HK-2 (cell line): ENCODE results near the gene TUBGCP2.

Experiments
- DNase-seq: peaks from one replicate; pipeline ENCODE4 v3.0.0-alpha.2; 2018; ENCODE audit not compliant: unreplicated experiment

TUBGCP2 gene, protein sequence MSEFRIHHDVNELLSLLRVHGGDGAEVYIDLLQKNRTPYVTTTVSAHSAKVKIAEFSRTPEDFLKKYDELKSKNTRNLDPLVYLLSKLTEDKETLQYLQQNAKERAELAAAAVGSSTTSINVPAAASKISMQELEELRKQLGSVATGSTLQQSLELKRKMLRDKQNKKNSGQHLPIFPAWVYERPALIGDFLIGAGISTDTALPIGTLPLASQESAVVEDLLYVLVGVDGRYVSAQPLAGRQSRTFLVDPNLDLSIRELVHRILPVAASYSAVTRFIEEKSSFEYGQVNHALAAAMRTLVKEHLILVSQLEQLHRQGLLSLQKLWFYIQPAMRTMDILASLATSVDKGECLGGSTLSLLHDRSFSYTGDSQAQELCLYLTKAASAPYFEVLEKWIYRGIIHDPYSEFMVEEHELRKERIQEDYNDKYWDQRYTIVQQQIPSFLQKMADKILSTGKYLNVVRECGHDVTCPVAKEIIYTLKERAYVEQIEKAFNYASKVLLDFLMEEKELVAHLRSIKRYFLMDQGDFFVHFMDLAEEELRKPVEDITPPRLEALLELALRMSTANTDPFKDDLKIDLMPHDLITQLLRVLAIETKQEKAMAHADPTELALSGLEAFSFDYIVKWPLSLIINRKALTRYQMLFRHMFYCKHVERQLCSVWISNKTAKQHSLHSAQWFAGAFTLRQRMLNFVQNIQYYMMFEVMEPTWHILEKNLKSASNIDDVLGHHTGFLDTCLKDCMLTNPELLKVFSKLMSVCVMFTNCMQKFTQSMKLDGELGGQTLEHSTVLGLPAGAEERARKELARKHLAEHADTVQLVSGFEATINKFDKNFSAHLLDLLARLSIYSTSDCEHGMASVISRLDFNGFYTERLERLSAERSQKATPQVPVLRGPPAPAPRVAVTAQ

DNA sequence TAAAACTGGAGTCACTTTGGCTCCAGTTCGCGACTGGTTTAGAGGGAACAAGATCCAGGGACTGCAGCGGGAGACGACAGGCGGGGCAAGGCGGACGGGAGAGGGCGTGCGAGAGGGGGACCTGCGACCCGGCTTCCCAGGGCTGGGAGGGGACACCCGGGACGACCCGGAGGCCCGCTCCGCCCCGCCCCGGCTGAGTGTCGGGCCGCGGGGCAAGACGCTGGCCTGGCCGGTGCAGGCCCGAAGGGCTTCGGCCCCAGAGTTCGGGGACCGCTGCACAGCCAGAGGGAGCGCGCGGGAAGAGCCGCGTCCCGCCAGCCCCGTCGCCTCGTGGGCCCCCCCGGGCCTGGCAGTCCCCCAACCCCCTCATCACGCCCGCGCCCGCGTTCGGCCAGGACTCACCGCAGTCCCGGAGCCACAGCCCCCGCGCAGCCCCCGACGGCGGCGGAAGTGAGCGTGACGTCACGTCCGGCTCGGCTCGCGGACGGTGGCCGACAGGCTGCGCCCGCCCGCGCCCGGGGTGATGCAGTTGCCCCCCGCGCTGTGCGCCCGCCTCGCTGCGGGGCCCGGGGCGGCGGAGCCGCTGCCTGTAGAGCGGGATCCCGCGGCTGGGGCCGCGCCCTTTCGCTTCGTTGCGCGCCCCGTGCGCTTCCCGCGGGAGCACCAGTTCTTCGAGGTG, at the start of gene TUBGCP2, which contains the start of gene ZNF511:
Gene TUBGCP2 (minus strand): TSS at position 452 of the 679 bp plus-strand sequence. CDS start 5,931 bp downstream, outside the sequence.
Gene ZNF511 (plus strand): TSS at position 494 of the 679 bp plus-strand sequence. CDS start 30 bp downstream, at position 524.
- peak; percentile 90 for DNase-seq

DNA sequence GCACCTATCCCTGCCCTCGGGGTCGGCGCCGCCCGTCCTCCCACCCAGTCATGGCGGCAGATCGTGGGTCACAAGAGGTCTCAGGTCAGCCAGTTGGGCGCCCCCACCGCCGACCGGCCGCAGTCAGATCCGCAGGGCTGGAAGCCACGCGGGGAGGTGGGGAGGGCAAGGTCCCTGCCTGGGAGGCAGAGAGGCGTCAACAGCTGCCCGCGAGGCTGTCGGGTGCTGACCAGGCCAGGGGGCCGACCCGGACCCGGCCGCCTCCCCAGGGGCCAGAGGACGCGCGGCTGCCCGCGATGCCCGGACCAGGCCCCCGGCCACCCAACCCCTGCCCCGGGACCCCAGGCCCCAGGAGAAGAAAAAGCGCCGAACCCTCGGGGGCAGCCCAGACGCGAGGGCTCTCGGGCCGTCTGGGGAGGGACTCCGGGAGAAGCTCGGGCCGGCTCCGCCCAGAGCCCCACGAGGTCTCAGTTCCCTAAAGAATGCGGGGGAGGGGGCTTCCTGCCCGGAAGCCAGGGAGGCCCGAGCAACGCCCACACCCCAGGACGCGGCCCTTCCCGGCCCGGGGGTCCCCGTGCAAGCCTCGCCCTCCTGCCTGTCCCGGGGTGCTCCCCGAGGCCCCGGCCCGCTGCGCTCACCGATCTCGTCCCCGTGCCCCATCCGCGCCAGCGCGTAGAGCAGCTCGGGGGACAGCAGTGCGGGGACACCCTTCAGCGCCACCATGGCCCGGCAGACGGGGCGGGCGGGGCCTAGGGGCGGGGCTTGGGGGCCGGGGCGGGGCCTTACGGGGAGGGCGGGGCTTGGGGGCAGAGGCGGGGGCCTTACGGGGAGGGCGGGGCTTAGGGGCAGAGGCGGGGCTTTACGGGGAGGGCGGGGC, 48.9 kb upstream of the TUBGCP2 start, which contains the start of gene FUOM:
Gene FUOM (minus strand): TSS at position 735 of the 877 bp plus-strand sequence. CDS start 12 bp downstream, at position 723.
- peak; percentile 84 for DNase-seq

GRCh38 chr10:133356549-133357284, 48.0 kb upstream of the TUBGCP2 start:
- no peak for DNase-seq

- DNase-seq = no peak
Measured at GRCh38 chr10:133355991-133356390, 47.3 kb upstream of the TUBGCP2 start.

- no peak for DNase-seq
Measured at GRCh38 chr10:133355266-133355665, 46.6 kb upstream of the TUBGCP2 start.

DNA sequence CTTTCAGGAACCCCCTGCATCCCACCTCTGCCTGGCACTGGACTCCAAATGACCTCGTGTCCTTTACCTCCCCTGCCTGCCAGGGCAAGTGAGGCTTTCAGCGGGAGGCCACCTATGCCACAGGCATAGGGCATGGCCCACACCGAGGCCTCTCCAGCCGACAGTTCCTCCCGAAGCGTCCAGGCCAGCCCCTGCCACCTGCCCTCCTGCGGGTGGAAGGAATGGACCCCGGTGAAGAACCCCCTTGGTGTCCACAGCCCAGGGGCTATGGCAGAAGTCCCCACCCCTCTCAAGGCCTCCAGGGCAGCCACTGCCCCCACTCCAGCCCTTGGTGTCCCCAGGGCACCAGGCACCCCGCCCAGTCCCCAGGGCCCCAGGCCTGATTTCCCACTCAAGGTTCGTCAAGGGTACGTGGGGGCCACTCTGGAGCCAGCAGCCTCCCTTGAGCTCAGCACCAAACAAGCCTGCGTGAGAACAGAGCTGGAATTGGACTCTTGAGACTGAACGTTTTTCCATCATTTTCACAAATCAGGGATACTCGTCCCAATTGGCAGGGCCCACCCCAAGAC, 46.1 kb upstream of the TUBGCP2 start:
- no peak for DNase-seq

GRCh38 chr10:133353988-133354605, 45.4 kb upstream of the TUBGCP2 start:
- DNase-seq = no peak

DNA sequence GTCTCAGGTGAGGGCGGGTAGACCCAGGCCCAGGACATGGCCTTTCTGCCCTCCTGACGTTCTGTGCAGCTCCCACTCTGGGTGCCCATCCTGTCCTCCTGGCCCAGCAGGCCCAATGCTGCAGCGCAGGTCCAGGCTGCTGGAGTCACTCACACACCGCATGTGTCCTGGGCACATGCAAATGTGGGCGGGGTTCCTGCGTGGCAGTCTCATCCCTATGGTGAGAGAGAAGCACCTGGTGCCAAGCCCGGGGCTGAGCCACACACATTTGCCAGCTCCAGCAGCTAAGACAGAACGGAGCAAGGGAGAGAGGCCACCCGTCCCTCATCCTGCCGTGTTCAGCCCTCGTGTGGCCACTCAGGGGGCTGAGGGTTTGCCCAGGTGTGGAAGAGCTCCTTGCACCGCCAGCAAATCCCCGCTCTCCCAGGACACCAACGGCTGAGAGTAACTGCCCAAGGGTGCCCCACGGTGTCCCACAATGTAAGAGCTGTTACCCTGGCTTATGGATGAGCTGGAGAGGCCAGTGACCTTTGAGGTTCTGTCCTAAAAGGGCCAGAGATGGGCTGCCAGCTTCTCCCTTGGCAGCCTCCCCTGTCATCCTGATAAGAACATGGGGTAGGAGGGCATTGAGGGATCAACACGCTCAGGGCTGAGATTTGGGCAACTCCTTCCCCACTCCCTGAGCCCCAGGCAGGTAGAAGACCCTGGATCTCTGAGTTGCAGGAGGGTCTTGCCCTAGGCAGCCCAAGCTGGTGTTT, 44.7 kb upstream of the TUBGCP2 start:
- no peak for DNase-seq

DNA sequence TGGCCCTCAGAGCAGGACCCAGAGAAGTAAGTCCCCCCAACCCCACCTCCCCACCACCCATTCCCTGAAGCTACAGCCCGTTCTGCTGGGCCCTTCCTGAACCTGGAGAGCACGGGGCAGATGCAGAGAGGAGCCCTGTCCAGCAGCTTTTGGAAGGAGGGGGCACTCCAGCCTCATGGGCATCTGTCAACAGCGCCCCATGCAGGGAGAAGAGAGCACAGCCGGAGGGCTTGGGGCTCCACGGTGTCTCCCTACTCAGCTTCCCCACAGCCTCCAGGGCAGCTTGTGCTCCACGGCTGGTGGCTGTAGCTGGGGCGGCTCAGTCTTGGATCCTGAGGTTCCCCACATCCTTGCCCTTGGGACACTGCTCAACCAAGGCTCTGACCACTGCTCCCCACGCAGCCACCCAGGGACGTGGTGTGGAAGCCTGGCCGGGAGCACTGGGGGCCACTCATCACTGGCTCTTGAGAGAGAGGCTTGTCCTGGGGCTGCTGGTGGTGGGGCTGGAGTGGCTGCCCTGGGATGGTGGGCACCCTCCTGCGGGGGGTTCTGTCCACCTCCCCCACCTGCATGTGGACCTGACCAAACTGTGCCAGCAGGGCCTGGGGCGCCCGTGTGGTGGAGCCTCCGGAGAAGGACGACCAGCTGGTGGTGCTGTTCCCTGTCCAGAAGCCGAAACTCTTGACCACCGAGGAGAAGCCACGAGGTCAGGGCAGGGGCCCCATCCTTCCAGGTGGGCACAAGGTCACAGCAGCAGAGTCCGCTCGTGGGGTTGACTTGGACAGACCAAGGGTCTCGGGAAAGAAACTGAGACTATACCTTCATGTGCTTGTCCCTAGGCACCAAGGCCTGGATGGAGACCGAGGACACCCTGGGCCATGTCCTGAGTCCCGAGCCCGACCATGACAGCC, 43.0 kb upstream of the TUBGCP2 start:
- no peak for DNase-seq

DNA sequence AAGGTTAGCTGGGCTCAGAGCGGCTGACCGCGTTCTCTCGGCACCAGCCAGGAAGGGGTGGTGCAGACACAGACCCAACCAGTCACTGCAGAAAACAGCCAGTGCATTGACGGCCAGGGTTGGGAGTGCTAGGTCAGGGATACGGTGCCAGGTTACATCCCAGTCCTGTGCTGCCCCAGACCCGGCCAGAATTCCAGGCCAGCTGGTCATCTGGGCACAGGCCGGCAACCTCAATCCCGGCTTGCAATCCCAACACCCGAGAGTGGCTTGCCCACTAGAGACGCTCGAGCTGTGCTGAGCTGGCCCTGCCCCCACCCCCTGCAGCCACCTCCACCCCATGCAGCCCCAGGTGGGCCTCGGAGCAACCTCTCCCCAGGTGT, 42.3 kb upstream of the TUBGCP2 start:
- no peak for DNase-seq

- no peak for DNase-seq
Measured at GRCh38 chr10:133350283-133350949, 41.7 kb upstream of the TUBGCP2 start.

- no peak for DNase-seq
Measured at GRCh38 chr10:133349577-133350011, 40.9 kb upstream of the TUBGCP2 start.

GRCh38 chr10:133349160-133349568, 40.5 kb upstream of the TUBGCP2 start:
- DNase-seq = no peak

DNA sequence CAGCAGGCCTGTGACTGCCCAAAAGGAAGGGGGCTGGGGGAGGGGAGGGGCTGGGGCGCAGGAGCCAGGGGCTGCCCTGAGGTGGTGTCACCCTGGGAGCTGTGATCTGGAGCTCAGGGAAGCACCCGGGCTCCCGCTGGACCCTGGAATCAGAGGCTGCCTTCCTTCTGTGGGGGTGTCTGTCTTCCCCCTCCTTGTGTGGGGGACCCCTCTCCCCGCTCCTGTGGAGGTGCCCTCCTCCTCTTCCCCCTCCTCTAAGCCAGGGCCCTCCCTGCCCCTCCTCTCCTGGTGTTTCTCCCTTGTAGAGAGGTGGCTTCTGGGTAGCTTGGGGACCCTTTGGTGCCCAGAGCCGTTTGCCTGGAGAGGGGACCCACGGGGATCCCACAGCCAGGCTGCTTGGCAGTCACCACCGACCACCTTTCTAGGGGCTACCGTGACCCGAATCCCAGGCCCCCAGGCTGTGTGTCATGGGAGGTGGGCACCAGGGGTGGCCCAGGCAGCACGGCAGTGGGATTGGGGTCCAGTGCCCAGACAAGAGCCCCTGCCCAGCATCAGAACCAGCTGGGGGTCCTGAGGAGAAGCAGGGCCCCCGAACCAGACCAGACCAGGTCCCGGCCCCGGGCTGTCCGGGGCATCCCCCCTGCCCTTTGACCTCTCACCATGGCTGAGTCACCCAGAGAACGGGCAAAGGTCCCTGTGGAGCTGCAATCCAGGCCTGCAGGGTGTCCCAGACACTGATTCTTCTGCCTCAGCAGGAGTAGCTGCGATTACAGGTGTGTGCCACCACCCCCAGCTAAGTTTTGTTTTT, 39.2 kb upstream of the TUBGCP2 start:
- DNase-seq = no peak

GRCh38 chr10:133346413-133346812, 37.7 kb upstream of the TUBGCP2 start:
- DNase-seq = no peak

DNA sequence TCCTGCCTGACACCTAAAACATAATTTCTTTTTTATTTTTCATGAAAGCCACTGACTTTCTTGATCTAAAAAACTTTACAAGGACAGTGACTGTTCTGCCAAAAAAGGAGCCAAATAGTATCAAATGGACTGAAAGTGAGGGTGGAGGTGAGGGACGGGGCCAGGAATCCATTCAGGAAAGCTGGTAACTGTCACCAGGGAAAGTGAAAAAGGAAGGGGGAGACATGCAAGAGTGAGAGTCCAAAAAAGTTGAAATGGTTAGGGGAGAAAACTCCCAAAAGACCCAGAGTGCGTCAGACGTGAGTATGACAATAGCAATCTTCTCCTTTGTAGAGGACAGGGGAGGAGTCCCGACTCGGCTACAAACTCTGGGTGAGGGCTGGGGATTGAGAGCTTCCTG, 35.6 kb upstream of the TUBGCP2 start:
- DNase-seq = no peak
